ENCODE results near the gene FLG2. TPM values are rescaled to one million over a fixed set of nuclear protein-coding genes. Genes with fewer than 3 reads are reported as not detected.

Gene FLG2
- total and polyA plus RNA-seq, 2 of the 4 experiments (the other 2 are of a cell fraction), result 0.02 TPM; not detected in 1

- Histone ChIP-seq H3K23ac (ENCODE audit: low read depth, low read length) (no peak overlapping the region), H4K20me1 (ENCODE audit: insufficient read depth, low read length) (no peaks in the 10 kb centered on the region), H3K4me2 (ENCODE audit: low read depth, low read length) (no peak overlapping the region), H4K8ac (ENCODE audit: low read depth in 2 of 2, low read length in 2 of 2) (no peak overlapping the region), H2BK20ac (ENCODE audit: low read depth, low read length) (no peak overlapping the region), H3K56ac (ENCODE audit: extremely low read depth, insufficient read depth, low read length) (no peak overlapping the region), H2AK9ac (replicated peaks; ENCODE audit: low read depth, low read length, poor library complexity) (no peak overlapping the region), H4K5ac (ENCODE audit: low read depth, low read length) (no peak overlapping the region), H3K4ac (ENCODE audit: low read depth, low read length) (no peak overlapping the region), H3K4me1 (ENCODE audit: control insufficient read depth, insufficient read depth, low read length) (no peaks in the 10 kb centered on the region), H3K14ac (replicated peaks; ENCODE audit: low read depth, low read length) (no peak overlapping the region), H3K18ac (ENCODE audit: low read depth, low read length) (no peak overlapping the region), H2AFZ (replicated peaks; ENCODE audit: low read length, poor library complexity) (no peak overlapping the region), H3K9me3 (ENCODE audit: control insufficient read depth, insufficient read depth, low read length) (no peaks in the 10 kb centered on the region), H3K9me1 (ENCODE audit: insufficient read depth, low read length) (no peaks in the 10 kb centered on the region), H2BK120ac (ENCODE audit: low read depth, low read length) (no peak overlapping the region), H3K27me3 (ENCODE audit: control insufficient read depth, insufficient read depth, low read length) (no peaks in the 10 kb centered on the region), H3K9ac (ENCODE audit: low read depth, low read length) (no peak overlapping the region), H3K36me3 (ENCODE audit: control insufficient read depth, insufficient read depth, low read length) (no peaks in the 10 kb centered on the region), H3K27ac (ENCODE audit: insufficient read depth, low read length) (no peak overlapping the region), H3K4me3 (ENCODE audit: insufficient read depth, low read depth, low read length) (no peak overlapping the region), H3K79me1 (ENCODE audit: low read depth in 1 of 2, low read length in 2 of 2) (no peaks in the 10 kb centered on the region), H2BK15ac (ENCODE audit: low read depth, low read length) (no peak overlapping the region), H4K91ac (ENCODE audit: insufficient read depth, low read depth, low read length) (no peak overlapping the region), H2AK5ac (ENCODE audit: low read depth, low read length) (no peak overlapping the region), H2BK5ac (ENCODE audit: low read depth, low read length, poor library complexity, severe bottlenecking) (no peak overlapping the region)
- TF ChIP-seq USF2 (IDR thresholded peaks at IDR 0.05; ENCODE audit: low read depth, low read length) (no peak), POLR2A (IDR thresholded peaks at IDR 0.05; ENCODE audit: low read depth, low read length) (no peak), BHLHE40 (IDR thresholded peaks at IDR 0.05; ENCODE audit: low read depth, low read length) (no peak), RCOR1 (IDR thresholded peaks at IDR 0.05; ENCODE audit: insufficient replicate concordance, low read length) (no peak), MXI1 (IDR thresholded peaks at IDR 0.05; ENCODE audit: borderline replicate concordance, low read depth, low read length) (no peak), RFX5 (IDR thresholded peaks at IDR 0.05; ENCODE audit: low read depth, low read length) (no peak), MAZ (IDR thresholded peaks at IDR 0.05; ENCODE audit: borderline replicate concordance, low read depth, low read length) (no peak), SMC3 (IDR thresholded peaks at IDR 0.05; ENCODE audit: low read depth, low read length) (no peak), CTCF (conservative IDR thresholded peaks at IDR 0.05; ENCODE audit: low read depth, low read length) (no peak), CHD1 (IDR thresholded peaks at IDR 0.05; ENCODE audit: low read depth, low read length) (no peak), FOS (IDR thresholded peaks at IDR 0.05; ENCODE audit: low read depth, low read length) (no peak), RAD21 (IDR thresholded peaks at IDR 0.05; ENCODE audit: low read length) (no peak), ELK1 (IDR thresholded peaks at IDR 0.05; ENCODE audit: borderline replicate concordance, low read depth, low read length) (no peak), CEBPB (IDR thresholded peaks at IDR 0.05; ENCODE audit: low read depth, low read length) (no peak)
- WGBS, 2 experiments (ENCODE audit: extremely low coverage in 2 of 2, insufficient read length in 1 of 2), result 46% methylated on average over 9 of the region's 16 CpGs; no CpG with 5 or more reads in 1 of the 2 experiments
- BruUV-seq (replicated peaks), result no TSS peak
- DNase-seq (no peak), ATAC-seq (ENCODE audit: low read depth) (no peak)
- POLR2A ChIA-PET (ENCODE audit: unreplicated experiment), result no interaction called here
- intact Hi-C loops (cut with micrococcal nuclease), result no loop called here
- in situ Hi-C loops (cut with MboI; ENCODE audit: low sequenced_read_pairs), result no loop called here
- CTCF ChIA-PET, result no interaction called here
- dilution Hi-C loops (cut with HindIII; ENCODE audit: low sequenced_read_pairs, unreplicated experiment), result no loop called here
Measured at GRCh38 chr1:152380932-152381331, 21.1 kb upstream of the FLG2 start.
